Glomerular visceral epithelial cell (primary cell): ENCODE data around the gene MDGA2.

ENCODE experiments used
- DNase-seq: peaks from one replicate; pipeline ENCODE4 v3.0.0-alpha.2; 2016; ENCODE audit errors: extremely low spot score

Gene MDGA2

DNA sequence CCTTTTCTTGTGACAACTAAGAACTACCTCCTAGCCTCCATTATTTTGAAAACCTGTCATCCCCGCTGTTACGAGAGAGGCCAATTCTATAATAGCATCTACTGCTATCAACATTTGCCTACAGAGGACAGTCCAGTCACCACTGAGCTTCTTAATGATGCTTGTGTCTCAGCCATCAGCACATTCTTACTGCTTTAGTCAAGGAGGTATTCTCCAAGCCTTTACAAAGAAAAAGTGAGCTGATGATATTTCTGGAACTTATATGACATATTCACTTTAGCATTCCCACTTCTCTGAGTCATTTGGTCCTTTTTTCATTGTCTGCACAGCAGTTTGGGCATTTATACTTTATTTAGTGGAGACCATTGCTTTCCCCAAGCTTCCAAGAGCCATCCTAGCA lies 526.1 kb downstream of the MDGA2 start:
- peak; percentile 13 for DNase-seq

DNA sequence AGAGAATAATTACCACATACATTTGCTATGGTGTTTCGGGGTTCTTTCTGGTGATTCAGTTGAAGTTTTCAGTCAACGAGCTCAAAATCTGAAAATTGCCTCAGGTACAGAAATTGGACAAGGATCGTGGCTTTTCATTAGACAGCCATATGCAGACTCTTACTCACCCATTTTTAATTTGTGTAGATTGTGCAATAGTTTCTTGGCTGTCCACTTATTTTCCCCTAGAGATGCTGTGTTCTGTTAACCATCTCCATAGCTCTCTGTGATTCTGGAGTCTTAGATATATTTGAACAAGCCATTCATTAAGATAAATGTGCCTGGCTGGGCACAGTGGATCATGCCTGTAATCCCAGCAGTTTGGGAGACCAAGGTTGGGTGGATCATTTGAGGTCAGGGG lies 526.7 kb downstream of the MDGA2 start:
- DNase-seq: no peak

DNA sequence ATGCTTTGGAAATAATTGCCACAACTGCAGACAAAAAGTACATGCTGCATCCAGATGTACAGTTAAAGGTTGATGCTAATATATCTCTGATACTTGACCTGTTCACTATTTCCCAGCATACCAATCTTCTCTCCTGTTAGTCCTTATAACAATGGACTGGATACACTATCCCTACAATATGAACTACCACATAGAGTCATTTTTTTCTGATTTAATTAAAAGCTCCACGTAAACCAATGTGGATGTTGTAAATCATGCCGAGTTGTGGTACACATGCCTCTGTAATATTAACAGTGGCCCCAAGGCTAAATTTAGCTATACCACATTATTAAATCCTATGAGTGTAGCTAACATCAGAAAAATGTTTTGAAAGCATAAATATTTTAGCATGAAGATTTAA lies 554.8 kb downstream of the MDGA2 start:
- no peak for DNase-seq

DNA sequence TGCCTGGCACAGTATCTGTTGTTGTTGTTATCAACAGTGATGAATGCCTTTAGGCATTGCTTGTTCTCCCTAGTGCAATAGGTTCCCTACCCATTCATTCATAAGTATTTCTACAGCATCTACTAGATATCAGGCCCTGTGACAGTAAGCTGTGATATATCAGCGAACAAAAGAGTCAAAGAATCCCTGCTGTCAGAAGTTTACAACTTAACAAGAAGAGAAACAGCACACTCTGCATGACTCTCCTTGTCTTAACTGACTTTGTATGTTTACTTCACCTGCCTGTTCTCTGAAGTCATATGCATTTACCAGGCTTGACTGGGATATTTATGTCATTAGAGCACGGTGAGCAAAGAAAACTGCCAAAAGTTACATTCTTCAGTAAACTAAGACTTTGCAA lies 571.6 kb downstream of the MDGA2 start:
- no peak for DNase-seq

GRCh38 chr14:47102472-47102871 lies 572.9 kb downstream of the MDGA2 start:
- no peak for DNase-seq

GRCh38 chr14:47085678-47086077 lies 589.7 kb downstream of the MDGA2 start:
- DNase-seq: no peak

DNA sequence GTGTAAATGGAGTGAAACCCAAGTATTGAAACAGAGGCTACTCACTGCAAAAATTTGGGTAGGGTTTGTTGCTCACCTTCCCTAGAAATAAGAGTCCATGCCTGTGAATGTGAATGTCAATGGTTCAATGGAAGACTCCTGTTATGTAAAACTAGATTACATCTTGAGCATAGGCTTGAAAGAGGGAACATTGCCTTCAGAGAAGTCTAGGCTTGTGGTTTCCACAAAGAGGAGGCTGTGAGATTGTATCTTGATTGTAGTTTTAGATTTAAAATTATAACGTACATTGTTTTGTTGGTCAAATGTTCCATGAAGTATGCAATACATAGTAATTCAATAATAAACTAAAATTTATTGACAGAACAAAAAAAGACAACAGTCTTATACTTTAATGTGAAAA lies 610.1 kb downstream of the MDGA2 start:
- DNase-seq: no peak

- DNase-seq: no peak
Observed at GRCh38 chr14:47060050-47060449, 615.4 kb downstream of the MDGA2 start.

DNA sequence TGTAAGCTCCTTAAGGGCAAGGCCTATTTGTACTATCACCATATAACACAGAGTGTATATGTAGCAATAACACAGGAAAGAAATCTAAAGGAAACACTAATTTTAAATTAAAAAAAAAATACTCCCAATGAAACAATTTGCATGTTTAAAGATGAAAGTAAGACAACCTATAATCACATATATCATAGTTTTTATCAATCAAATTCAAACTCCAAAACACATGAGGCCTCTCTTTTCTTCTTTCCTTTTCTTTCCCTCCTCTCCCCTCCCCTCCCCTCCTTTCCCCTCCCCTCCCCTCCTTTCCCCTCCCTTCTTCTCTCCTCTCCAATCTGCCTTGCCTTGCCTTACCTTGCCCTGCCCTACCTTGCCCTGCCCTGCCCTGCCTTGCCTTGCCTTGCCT lies 618.0 kb downstream of the MDGA2 start:
- DNase-seq: no peak

DNA sequence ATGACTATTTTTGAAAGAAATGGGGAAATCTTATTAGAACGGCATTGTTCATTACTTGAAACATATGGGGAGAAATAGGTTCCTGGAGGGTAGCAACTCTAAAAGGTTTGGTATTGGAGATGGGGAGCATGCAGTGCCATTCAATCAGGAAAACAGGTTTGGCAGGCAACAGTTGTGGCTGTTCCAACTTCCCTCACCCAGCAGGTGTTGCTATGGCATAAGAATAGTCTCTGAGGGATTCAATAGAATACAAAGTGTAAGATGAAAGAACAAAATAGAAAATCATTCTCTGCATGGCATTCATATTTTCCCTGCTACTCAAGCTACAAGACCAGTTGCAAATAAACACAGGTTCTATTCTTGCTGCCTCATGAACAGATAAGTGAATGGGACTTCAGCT lies 630.6 kb downstream of the MDGA2 start:
- DNase-seq: peak; percentile 15

- DNase-seq: peak; percentile 27
Observed at GRCh38 chr14:47040550-47040949, 634.9 kb downstream of the MDGA2 start.

GRCh38 chr14:47039336-47039735 lies 636.1 kb downstream of the MDGA2 start:
- DNase-seq: no peak

DNA sequence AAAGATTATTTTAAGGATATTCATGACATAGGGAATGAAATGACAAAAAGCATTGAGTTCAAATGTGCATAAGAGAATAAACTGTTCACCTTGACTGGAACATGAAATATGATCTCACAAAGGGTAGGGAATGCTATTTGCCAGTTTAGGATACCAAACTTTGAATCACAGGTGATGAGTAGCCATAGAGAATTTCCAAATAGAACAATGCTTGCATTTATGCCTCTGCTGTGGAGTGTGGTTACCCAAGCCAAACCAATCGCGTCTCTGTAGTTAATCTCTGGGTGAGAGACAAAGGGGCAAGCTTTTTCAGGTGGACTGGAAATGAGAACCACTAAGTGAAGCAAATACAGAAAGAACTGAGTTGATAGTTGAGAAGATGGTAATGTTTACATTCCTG lies 652.7 kb downstream of the MDGA2 start:
- no peak for DNase-seq

DNA sequence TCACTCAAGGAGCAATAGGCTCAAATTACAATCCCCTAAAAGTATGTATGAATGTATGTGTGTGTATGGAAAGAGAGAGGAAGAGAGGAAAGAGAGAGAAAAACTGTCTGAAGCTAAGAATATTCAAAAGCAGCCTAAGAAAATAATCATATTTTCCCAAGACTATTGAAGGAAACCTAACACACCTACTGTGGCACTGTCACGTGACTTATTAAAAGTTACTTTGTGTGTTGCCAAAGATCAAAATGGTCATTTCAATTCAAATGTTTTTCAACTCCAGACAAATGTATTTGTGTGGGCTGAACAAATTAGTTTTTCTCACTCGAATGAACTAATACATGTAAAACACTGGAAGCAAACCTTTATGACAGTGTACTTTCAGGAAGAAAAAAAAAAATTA lies 654.9 kb downstream of the MDGA2 start:
- no peak for DNase-seq

- DNase-seq: no peak
Observed at GRCh38 chr14:47012533-47013280, 662.7 kb downstream of the MDGA2 start.

GRCh38 chr14:47009615-47010014 lies 665.8 kb downstream of the MDGA2 start:
- no peak for DNase-seq

GRCh38 chr14:47008732-47009131 lies 666.7 kb downstream of the MDGA2 start:
- DNase-seq: no peak

- no peak for DNase-seq
Observed at GRCh38 chr14:46999661-47000060, 675.7 kb downstream of the MDGA2 start.

GRCh38 chr14:46989566-46989965 lies 685.8 kb downstream of the MDGA2 start:
- DNase-seq: no peak

DNA sequence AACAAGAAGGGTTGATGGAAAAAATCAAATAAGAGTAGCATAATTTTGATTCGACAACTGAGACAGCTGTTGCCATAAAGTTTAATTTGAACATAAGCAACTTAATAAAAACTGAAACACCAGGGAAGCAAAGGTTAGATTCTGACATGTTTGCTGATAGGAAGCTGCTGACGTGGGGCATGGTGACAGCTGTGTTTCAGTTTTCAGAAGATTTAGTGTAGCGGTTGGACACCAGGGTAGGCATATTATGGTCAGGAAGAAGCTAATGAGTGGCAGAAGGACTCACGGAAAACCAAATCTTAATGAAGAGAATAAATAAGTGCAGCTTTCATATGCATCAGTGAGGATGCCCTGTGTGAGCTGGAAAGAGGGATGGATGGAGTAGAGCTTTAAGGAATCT lies 687.1 kb downstream of the MDGA2 start:
- DNase-seq: no peak

- no peak for DNase-seq
Observed at GRCh38 chr14:46985529-46986380, 689.6 kb downstream of the MDGA2 start.

DNA sequence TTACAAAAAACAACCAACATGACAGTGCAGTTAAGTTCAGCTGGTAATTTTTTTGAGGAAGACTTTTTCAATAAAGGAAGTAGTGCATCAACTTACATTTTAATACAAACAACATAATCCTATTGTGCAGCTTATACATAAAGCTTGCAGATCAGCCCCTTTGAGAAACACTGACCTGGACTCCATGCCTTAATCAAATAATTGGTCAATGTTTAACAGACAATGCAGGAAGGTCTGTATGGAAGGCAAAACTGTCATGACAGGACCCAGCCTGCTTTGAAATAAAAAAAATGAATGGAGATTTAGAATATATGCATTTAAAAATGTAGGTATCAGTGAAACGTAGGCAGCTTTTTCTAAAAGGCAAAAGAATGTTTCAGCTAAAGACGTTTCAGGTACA lies 702.1 kb downstream of the MDGA2 start:
- no peak for DNase-seq

DNA sequence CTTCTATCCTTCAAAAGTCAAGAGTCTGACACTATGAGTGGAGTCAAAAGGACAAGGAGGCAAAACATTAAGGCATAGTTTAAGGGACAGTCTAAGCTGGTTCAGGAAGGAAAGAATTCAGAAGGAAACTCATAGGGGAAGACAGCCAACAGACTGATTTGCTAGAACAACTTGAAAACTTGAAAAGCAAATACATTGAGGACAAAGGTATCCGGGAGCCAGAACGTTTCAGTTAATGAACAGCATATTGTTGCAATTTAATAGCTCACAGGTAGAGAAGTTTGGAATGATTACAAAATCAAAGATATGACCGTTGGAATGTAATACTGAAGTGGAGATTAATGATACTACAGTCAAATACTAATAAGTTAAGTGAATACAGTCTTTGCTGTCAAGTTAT lies 711.0 kb downstream of the MDGA2 start:
- no peak for DNase-seq
